K562 (cell line): ENCODE data around the gene ASIC3. TPM values are rescaled to one million over a fixed set of nuclear protein-coding genes. Genes with fewer than 3 reads are reported as not detected.

Source experiments
- ATF1 ChIP-seq, 2 experiments: fragments of 450-650 bp in 1 of 2; IDR thresholded peaks; 2 replicates each; pipeline ENCODE4 v1.6.1; 2016; ENCODE audit warnings: missing compliant biosample characterization in 1 of 2, missing genetic modification characterization in 1 of 2
- FOXA1 ChIP-seq: fragments of 450-650 bp; IDR thresholded peaks from 2 replicates; pipeline ENCODE4 v1.6.1; 2016; ENCODE audit warnings: mild to moderate bottlenecking, borderline replicate concordance
- FOXK2 ChIP-seq, 2 experiments: fragments of 450-650 bp; IDR thresholded peaks in 1 of 2; conservative IDR thresholded peaks in 1 of 2; 2 replicates each; pipeline ENCODE4 v1.6.1; 2016; ENCODE audit warnings: low read depth in 2 of 2, mild to moderate bottlenecking in 1 of 2
- HDAC8 ChIP-seq: fragments of 450-650 bp; IDR thresholded peaks from 2 replicates; pipeline ENCODE4 v1.6.1; 2016; ENCODE audit warnings: mild to moderate bottlenecking, missing genetic modification characterization, moderate library complexity, missing compliant biosample characterization
- PHF8 ChIP-seq: fragments of 200-600 bp; sonication (generic); IDR thresholded peaks from 2 replicates; pipeline ENCODE4 v1.6.1; 2012; ENCODE audit warnings: mixed run types, mild to moderate bottlenecking, inconsistent platforms, low read length, moderate library complexity, borderline replicate concordance
- POLR2A ChIP-seq: fragments of 450-650 bp; conservative IDR thresholded peaks from 2 replicates; pipeline ENCODE4 v1.6.1; 2016
- RBM34 ChIP-seq: fragments of 200-400 bp; formaldehyde crosslinking; IDR thresholded peaks from 2 replicates; pipeline ENCODE4 v1.6.1; 2018; ENCODE audit warnings: low read length, borderline replicate concordance; ENCODE audit not compliant: insufficient read depth
- SMAD4 ChIP-seq: fragments of 250-450 bp; sonication (Bioruptor Pico); conservative IDR thresholded peaks from 2 replicates; pipeline ENCODE4 v1.8.0; 2021; ENCODE audit warnings: inconsistent platforms, mild to moderate bottlenecking, moderate library complexity
- SMARCB1 ChIP-seq: IDR thresholded peaks from 2 replicates; pipeline ENCODE4 v1.6.1; 2011; ENCODE audit warnings: improper control_type of control experiment, low read depth; ENCODE audit not compliant: insufficient read length
- SNIP1 ChIP-seq: fragments of 450-650 bp; IDR thresholded peaks from 2 replicates; pipeline ENCODE4 v1.7.1; 2017; ENCODE audit warnings: low read depth, mild to moderate bottlenecking
- SP2 ChIP-seq: IDR thresholded peaks from 2 replicates; pipeline ENCODE4 v1.6.1; 2011; ENCODE audit warnings: mild to moderate bottlenecking, low read depth, low read length, moderate library complexity; ENCODE audit not compliant: poor library complexity, severe bottlenecking; ENCODE audit errors: extremely low read depth
- XRCC4 ChIP-seq: IDR thresholded peaks from one replicate; pipeline ENCODE4 v1.6.1; 2011; ENCODE audit not compliant: insufficient read depth, insufficient read length; ENCODE audit errors: extremely low read depth
- ZNF165 ChIP-seq: fragments of 250-450 bp; sonication (Bioruptor Pico); IDR thresholded peaks from 2 replicates; pipeline ENCODE4 v1.4.0; 2020; ENCODE audit warnings: borderline replicate concordance
- polyA plus RNA-seq, 8 experiments: library from polyadenylated mRNA; depleted of rRNA in 4 of 8; stranded (reverse) in 5 of 8; unstranded in 3 of 8; fragments of >200 nt; fragmentation: Nextera tagmentation in 2 of 8; fragmentation: Illumina TruSeq in 1 of 8; extraction: Ambion mirVana in 2 of 8; extraction: Trizol in 1 of 8; gene quantifications; 2 replicates each; pipeline versions ENCODE4 v1.2.1 to v1.2.3, GENCODE V29; 2011 to 2014; ENCODE audit warnings: inconsistent platforms in 1 of 8, missing spikeins in 1 of 8
- total RNA-seq, 7 experiments: library from RNA; depleted of rRNA in 6 of 7; stranded (reverse); fragments of >200 nt in 6 of 7; fragmentation: Illumina TruSeq in 2 of 7; extraction: Trizol in 2 of 7; gene quantifications; 2 replicates each; pipeline versions ENCODE4 v1.2.1 to v1.2.3, GENCODE V29; 2011 to 2021; ENCODE audit warnings: low replicate concordance in 1 of 7
- TF ChIP-seq, protein P1 (sequence below), 2 experiments: IDR thresholded peaks; 2 replicates each; pipeline ENCODE4 v1.6.1; 2012; ENCODE audit warnings: improper control_type of control experiment in 2 of 2, low read depth in 2 of 2, low read length in 2 of 2, borderline replicate concordance in 1 of 2
- TF ChIP-seq, protein P2 (sequence below): fragments of 450-650 bp; IDR thresholded peaks from 2 replicates; pipeline ENCODE4 v1.6.1; 2016; ENCODE audit warnings: mild to moderate bottlenecking
- TF ChIP-seq, protein P3 (sequence below): fragments of 250-450 bp; sonication (Bioruptor Pico); IDR thresholded peaks from 2 replicates; pipeline ENCODE4 v1.4.0; 2020; ENCODE audit warnings: mild to moderate bottlenecking
- TF ChIP-seq, protein P4 (sequence below): fragments of 450-650 bp; formaldehyde crosslinking; IDR thresholded peaks from 2 replicates; pipeline ENCODE4 v1.4.0; 2022; ENCODE audit warnings: mild to moderate bottlenecking, moderate library complexity

ASIC3 gene
- total and polyA plus RNA-seq, 9 of the 15 experiments (the other 6 are each of a cell fraction or from before 2014, with no cell fraction given) = 0.11 to 5.0 (median 0.87) TPM

DNA sequence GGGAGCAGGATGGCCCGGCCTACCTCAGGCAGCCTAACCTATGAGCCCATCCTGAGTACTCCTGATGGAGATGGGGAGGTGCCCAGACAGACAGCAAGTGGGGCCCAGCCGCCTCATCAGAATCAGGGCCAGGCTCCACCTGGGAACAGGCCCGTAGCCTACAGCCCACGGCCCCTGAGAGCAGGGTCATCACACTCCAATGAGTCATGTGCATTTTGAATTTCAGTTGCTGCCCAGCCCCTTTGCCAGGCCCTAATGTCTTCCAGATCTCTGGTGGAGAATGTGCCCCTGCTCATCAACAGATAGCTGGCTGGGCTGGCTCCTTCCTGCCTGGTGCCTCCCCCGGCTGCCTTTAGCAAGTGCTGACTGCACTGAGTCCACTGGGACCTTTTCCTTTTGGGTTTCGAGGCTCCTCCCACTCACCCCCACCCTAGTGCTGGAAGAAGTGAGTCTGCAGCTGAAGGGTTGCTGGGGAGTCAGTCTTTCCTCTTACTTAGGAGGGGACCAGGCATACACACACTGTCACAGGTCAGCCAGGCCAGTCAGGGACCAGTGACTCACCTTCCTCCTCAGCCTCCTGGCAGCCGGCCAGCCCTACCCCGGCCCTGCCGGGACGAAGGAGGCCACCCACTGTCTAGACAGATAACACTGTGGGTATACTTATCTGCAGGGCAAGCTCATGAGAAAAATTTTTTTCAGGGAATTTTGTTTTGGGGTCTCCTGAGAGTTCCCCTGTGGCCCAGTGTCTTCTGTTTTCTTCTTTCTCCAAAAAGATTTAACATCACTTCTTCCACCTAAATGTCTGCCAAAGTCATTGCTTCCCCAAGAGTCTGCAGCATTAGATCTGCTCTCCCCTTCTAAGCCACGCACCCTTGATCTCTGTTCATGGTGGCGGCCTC is 9.1 kb upstream of the ASIC3 start (continued):
- TF ChIP-seq ATF1 (CRISPR knock-in tag; IDR thresholded peaks at IDR 0.05) (no peak), ATF1 (tag; IDR thresholded peaks at IDR 0.05) (peak; percentile 84), SNIP1 (no peak), XRCC4 (no peak), FOXK2 (conservative IDR thresholded peaks at IDR 0.05 in 1 of 2, IDR thresholded peaks at IDR 0.05 in 1 of 2; ENCODE audit: low read depth in 2 of 2) (peak; percentile 61 to 65; a peak in 2 of 4 replicates), SMAD4 (CRISPR knock-in tag) (peak; percentile 100), FOXA1 (no peak), POLR2A (peak; percentile 56; the same call in 1 of the 2 replicates), ZNF165 (peak; percentile 44; the same call in 1 of the 2 replicates), PHF8 (peak; percentile 36; the same call in 1 of the 2 replicates), RBM34 (no peak), SMARCB1 (peak; percentile 92), SP2 (no peak), HDAC8 (tag) (peak; percentile 38; the same call in 1 of the 2 replicates)
- TF ChIP-seq, protein P1, sequence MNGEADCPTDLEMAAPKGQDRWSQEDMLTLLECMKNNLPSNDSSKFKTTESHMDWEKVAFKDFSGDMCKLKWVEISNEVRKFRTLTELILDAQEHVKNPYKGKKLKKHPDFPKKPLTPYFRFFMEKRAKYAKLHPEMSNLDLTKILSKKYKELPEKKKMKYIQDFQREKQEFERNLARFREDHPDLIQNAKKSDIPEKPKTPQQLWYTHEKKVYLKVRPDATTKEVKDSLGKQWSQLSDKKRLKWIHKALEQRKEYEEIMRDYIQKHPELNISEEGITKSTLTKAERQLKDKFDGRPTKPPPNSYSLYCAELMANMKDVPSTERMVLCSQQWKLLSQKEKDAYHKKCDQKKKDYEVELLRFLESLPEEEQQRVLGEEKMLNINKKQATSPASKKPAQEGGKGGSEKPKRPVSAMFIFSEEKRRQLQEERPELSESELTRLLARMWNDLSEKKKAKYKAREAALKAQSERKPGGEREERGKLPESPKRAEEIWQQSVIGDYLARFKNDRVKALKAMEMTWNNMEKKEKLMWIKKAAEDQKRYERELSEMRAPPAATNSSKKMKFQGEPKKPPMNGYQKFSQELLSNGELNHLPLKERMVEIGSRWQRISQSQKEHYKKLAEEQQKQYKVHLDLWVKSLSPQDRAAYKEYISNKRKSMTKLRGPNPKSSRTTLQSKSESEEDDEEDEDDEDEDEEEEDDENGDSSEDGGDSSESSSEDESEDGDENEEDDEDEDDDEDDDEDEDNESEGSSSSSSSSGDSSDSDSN (IDR thresholded peaks at IDR 0.05; ENCODE audit: borderline replicate concordance in 1 of 2, low read depth in 2 of 2, low read length in 2 of 2) = peak; percentile 76 to 81; a peak in 3 of 4 replicates
- TF ChIP-seq, protein P2, sequence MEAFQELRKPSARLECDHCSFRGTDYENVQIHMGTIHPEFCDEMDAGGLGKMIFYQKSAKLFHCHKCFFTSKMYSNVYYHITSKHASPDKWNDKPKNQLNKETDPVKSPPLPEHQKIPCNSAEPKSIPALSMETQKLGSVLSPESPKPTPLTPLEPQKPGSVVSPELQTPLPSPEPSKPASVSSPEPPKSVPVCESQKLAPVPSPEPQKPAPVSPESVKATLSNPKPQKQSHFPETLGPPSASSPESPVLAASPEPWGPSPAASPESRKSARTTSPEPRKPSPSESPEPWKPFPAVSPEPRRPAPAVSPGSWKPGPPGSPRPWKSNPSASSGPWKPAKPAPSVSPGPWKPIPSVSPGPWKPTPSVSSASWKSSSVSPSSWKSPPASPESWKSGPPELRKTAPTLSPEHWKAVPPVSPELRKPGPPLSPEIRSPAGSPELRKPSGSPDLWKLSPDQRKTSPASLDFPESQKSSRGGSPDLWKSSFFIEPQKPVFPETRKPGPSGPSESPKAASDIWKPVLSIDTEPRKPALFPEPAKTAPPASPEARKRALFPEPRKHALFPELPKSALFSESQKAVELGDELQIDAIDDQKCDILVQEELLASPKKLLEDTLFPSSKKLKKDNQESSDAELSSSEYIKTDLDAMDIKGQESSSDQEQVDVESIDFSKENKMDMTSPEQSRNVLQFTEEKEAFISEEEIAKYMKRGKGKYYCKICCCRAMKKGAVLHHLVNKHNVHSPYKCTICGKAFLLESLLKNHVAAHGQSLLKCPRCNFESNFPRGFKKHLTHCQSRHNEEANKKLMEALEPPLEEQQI = no peak
- TF ChIP-seq, protein P3, sequence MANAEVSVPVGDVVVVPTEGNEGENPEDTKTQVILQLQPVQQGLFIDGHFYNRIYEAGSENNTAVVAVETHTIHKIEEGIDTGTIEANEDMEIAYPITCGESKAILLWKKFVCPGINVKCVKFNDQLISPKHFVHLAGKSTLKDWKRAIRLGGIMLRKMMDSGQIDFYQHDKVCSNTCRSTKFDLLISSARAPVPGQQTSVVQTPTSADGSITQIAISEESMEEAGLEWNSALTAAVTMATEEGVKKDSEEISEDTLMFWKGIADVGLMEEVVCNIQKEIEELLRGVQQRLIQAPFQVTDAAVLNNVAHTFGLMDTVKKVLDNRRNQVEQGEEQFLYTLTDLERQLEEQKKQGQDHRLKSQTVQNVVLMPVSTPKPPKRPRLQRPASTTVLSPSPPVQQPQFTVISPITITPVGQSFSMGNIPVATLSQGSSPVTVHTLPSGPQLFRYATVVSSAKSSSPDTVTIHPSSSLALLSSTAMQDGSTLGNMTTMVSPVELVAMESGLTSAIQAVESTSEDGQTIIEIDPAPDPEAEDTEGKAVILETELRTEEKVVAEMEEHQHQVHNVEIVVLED (CRISPR knock-in tag) = no peak
- TF ChIP-seq, protein P4, sequence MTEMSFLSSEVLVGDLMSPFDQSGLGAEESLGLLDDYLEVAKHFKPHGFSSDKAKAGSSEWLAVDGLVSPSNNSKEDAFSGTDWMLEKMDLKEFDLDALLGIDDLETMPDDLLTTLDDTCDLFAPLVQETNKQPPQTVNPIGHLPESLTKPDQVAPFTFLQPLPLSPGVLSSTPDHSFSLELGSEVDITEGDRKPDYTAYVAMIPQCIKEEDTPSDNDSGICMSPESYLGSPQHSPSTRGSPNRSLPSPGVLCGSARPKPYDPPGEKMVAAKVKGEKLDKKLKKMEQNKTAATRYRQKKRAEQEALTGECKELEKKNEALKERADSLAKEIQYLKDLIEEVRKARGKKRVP (CRISPR knock-in tag) = no peak
